ENCODE results near the gene ATG5.

GRCh38 chr6:106281088-106281487 is 44.5 kb downstream of the ATG5 start:
- no peak for TF ChIP-seq CTCF (IDR thresholded peaks at IDR 0.05)
- TF ChIP-seq POLR2A (IDR thresholded peaks at IDR 0.05) = no peak

All from esophagus squamous epithelium (tissue), 4 donors.